ENCODE results near the gene RSRC1.
"Not testable (repeated sequence)": the region's sequence is repeated elsewhere in the genome, so short reads cannot be mapped to it uniquely, and the experiment has no call there.

The RSRC1 gene

DNA sequence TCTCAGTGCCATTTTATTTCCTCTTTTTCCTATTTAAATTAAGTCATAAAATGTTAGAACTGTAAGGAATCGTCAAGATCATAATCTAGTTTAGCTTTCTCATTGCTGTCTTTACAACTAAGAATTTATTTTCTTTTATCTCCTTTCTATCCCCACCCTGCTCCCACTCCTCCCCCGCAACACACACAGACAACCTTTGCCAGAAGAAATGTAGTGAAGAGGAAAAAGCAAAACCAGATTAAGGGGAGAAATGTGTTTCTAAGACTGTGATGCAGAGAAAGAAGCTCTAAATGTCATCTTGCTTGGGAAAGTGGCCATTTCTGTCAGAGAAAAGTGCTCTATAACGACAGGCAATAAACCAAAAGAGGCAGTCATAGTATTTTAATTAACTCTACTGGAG, 382.8 kb downstream of the RSRC1 start:
- no peak overlapping the region for H2AFZ ChIP-seq (ENCODE audit: low read length)
- no CpG with 5 or more reads among the region's 3 CpGs for WGBS, 2 donors (ENCODE audit: extremely low coverage in 2 of 2, insufficient read length in 2 of 2, insufficient replicate concordance in 1 of 2)

DNA sequence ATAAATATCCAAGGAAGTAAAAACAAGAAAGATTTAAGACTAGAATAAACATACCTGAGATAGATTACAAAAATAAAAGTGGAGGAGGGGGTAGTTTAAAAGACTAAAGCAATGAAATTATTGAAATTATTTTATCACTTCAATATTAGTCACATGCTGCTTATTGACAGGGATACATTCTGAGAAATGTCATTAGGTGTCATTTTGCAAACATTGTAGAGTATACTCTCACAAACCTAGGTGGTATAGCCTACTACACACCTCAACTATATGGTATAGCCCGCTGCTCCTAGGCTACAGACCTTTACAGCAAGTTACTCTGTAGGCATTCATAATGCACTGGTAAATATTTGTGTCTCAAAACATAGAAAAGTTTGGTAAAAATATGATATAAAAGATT, 384.0 kb downstream of the RSRC1 start:
- H3K4me3 ChIP-seq (ENCODE audit: low read length in 2 of 2) = no peak overlapping the region
- H3K14ac ChIP-seq (ENCODE audit: low read length) = no peak overlapping the region
- H3K4me2 ChIP-seq (ENCODE audit: insufficient read depth, low read length, poor library complexity, severe bottlenecking) = no peak overlapping the region
- H3K9ac ChIP-seq (ENCODE audit: low read depth, low read length, poor library complexity) = no peak overlapping the region
- H2BK120ac ChIP-seq (ENCODE audit: low read depth, low read length) = no peak overlapping the region
- no peak overlapping the region for H3K23ac ChIP-seq (ENCODE audit: low read depth, low read length, poor library complexity)
- no peaks in the 10 kb centered on the region for H3K79me1 ChIP-seq (ENCODE audit: low read depth, low read length)
- H2BK15ac ChIP-seq (ENCODE audit: low read length) = no peak overlapping the region
- no peak overlapping the region for H4K91ac ChIP-seq (ENCODE audit: low read depth, low read length, poor library complexity)
- no peak overlapping the region for H2AFZ ChIP-seq (ENCODE audit: low read length)
- WGBS, 2 donors (ENCODE audit: extremely low coverage in 2 of 2, insufficient read length in 2 of 2, insufficient replicate concordance in 1 of 2) = no CpG with 5 or more reads among the region's 1 CpG
- H3K27me3 ChIP-seq (ENCODE audit: control insufficient read depth in 3 of 3, insufficient read depth in 3 of 3, low read depth in 1 of 3, low read length in 3 of 3) = no peaks in the 10 kb centered on the region
- no peak overlapping the region for H3K18ac ChIP-seq (ENCODE audit: low read length)
- peaks cover 0 to 3% of the 10 kb centered on the region in 2 donors for H3K9me3 ChIP-seq (replicated peaks in 1 of 2; ENCODE audit: control insufficient read depth in 2 of 2, insufficient read depth in 1 of 2, low read depth in 1 of 2, low read length in 2 of 2)
- H3K4ac ChIP-seq (ENCODE audit: low read length) = no peak overlapping the region
- H2BK12ac ChIP-seq (ENCODE audit: low read length) = no peak overlapping the region
- no peak overlapping the region for H2BK5ac ChIP-seq (ENCODE audit: low read length)
- no peaks in the 10 kb centered on the region for H3K36me3 ChIP-seq (replicated peaks in 1 of 2; ENCODE audit: control insufficient read depth in 2 of 2, insufficient read depth in 2 of 2, low read length in 2 of 2)
- DNase-seq (ENCODE audit: low spot score) = no peak
- H3K27ac ChIP-seq (replicated peaks; ENCODE audit: low read length) = no peak overlapping the region
- H2AK5ac ChIP-seq (ENCODE audit: low read depth, low read length) = no peak overlapping the region
- no peaks in the 10 kb centered on the region for H3K4me1 ChIP-seq (ENCODE audit: control insufficient read depth in 2 of 2, insufficient read depth in 1 of 2, low read depth in 1 of 2, low read length in 2 of 2)
- H4K8ac ChIP-seq (ENCODE audit: low read depth, low read length) = no peak overlapping the region

More for the DNA sequence above, 382.8 kb downstream of the RSRC1 start:
- Histone ChIP-seq H3K4ac (ENCODE audit: low read length) (no peak overlapping the region), H3K9me3 (replicated peaks in 1 of 2; ENCODE audit: control insufficient read depth in 2 of 2, insufficient read depth in 1 of 2, low read depth in 1 of 2, low read length in 2 of 2) (peaks cover 0 to 3% of the 10 kb centered on the region in 2 donors), H2BK15ac (ENCODE audit: low read length) (no peak overlapping the region), H3K79me1 (ENCODE audit: low read depth, low read length) (no peaks in the 10 kb centered on the region), H4K91ac (ENCODE audit: low read depth, low read length, poor library complexity) (no peak overlapping the region), H3K27ac (replicated peaks; ENCODE audit: low read length) (no peak overlapping the region), H3K4me3 (ENCODE audit: low read length in 2 of 2) (no peak overlapping the region), H3K36me3 (replicated peaks in 1 of 2; ENCODE audit: control insufficient read depth in 2 of 2, insufficient read depth in 2 of 2, low read length in 2 of 2) (no peaks in the 10 kb centered on the region), H3K18ac (ENCODE audit: low read length) (no peak overlapping the region), H2BK5ac (ENCODE audit: low read length) (no peak overlapping the region), H3K9ac (ENCODE audit: low read depth, low read length, poor library complexity) (no peak overlapping the region), H3K23ac (ENCODE audit: low read depth, low read length, poor library complexity) (no peak overlapping the region), H2BK120ac (ENCODE audit: low read depth, low read length) (no peak overlapping the region), H3K4me2 (ENCODE audit: insufficient read depth, low read length, poor library complexity, severe bottlenecking) (no peak overlapping the region), H4K8ac (ENCODE audit: low read depth, low read length) (no peak overlapping the region), H3K4me1 (ENCODE audit: control insufficient read depth in 2 of 2, insufficient read depth in 1 of 2, low read depth in 1 of 2, low read length in 2 of 2) (no peaks in the 10 kb centered on the region), H2BK12ac (ENCODE audit: low read length) (no peak overlapping the region), H3K27me3 (ENCODE audit: control insufficient read depth in 3 of 3, insufficient read depth in 3 of 3, low read depth in 1 of 3, low read length in 3 of 3) (no peaks in the 10 kb centered on the region), H3K14ac (ENCODE audit: low read length) (no peak overlapping the region), H2AK5ac (ENCODE audit: low read depth, low read length) (no peak overlapping the region)
- no peak for DNase-seq (ENCODE audit: low spot score)

DNA sequence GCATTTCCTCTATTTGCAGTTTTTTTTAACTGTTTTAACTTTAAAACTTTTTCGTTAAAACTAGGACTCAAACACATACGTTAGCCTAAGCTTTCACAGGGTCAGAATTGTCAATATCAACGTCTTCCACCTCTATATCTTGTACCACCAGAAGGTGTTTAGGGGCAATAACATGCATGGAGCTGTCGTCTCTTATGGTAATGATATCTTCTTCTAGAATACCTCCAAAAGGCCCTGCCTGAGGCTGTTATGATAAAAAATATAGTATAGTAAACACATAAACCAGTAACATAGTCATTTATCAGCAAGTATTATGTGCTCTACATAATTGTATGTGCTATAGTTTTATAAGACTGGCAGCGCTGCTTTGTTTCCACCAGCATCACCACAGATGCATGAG, 384.8 kb downstream of the RSRC1 start:
- no peak overlapping the region for H3K14ac ChIP-seq (ENCODE audit: low read length)
- H3K18ac ChIP-seq (ENCODE audit: low read length) = no peak overlapping the region
- H2BK120ac ChIP-seq (ENCODE audit: low read depth, low read length) = no peak overlapping the region
- no CpG with 5 or more reads among the region's 5 CpGs for WGBS, 2 donors (ENCODE audit: extremely low coverage in 2 of 2, insufficient read length in 2 of 2, insufficient replicate concordance in 1 of 2)
- H3K9me3 ChIP-seq (replicated peaks in 1 of 2; ENCODE audit: control insufficient read depth in 2 of 2, insufficient read depth in 1 of 2, low read depth in 1 of 2, low read length in 2 of 2) = peaks cover 0 to 3% of the 10 kb centered on the region in 2 donors
- no peak overlapping the region for H3K27ac ChIP-seq (replicated peaks; ENCODE audit: low read length)
- H2BK12ac ChIP-seq (ENCODE audit: low read length) = no peak overlapping the region
- no peak overlapping the region for H4K91ac ChIP-seq (ENCODE audit: low read depth, low read length, poor library complexity)
- H3K4ac ChIP-seq (ENCODE audit: low read length) = no peak overlapping the region
- no peaks in the 10 kb centered on the region for H3K27me3 ChIP-seq (ENCODE audit: control insufficient read depth in 3 of 3, insufficient read depth in 3 of 3, low read depth in 1 of 3, low read length in 3 of 3)
- no peak overlapping the region for H2AK5ac ChIP-seq (ENCODE audit: low read depth, low read length)
- H2AFZ ChIP-seq (ENCODE audit: low read length) = no peak overlapping the region
- H3K4me1 ChIP-seq (ENCODE audit: control insufficient read depth in 2 of 2, insufficient read depth in 1 of 2, low read depth in 1 of 2, low read length in 2 of 2) = no peaks in the 10 kb centered on the region
- no peak overlapping the region for H3K4me2 ChIP-seq (ENCODE audit: insufficient read depth, low read length, poor library complexity, severe bottlenecking)
- no peak overlapping the region for H3K4me3 ChIP-seq (ENCODE audit: low read length in 2 of 2)
- no peak overlapping the region for H3K23ac ChIP-seq (ENCODE audit: low read depth, low read length, poor library complexity)
- no peaks in the 10 kb centered on the region for H3K79me1 ChIP-seq (ENCODE audit: low read depth, low read length)
- no peak for DNase-seq (ENCODE audit: low spot score)
- H4K8ac ChIP-seq (ENCODE audit: low read depth, low read length) = no peak overlapping the region
- no peak overlapping the region for H2BK5ac ChIP-seq (ENCODE audit: low read length)
- no peak overlapping the region for H3K9ac ChIP-seq (ENCODE audit: low read depth, low read length, poor library complexity)
- no peaks in the 10 kb centered on the region for H3K36me3 ChIP-seq (replicated peaks in 1 of 2; ENCODE audit: control insufficient read depth in 2 of 2, insufficient read depth in 2 of 2, low read length in 2 of 2)
- H2BK15ac ChIP-seq (ENCODE audit: low read length) = no peak overlapping the region

DNA sequence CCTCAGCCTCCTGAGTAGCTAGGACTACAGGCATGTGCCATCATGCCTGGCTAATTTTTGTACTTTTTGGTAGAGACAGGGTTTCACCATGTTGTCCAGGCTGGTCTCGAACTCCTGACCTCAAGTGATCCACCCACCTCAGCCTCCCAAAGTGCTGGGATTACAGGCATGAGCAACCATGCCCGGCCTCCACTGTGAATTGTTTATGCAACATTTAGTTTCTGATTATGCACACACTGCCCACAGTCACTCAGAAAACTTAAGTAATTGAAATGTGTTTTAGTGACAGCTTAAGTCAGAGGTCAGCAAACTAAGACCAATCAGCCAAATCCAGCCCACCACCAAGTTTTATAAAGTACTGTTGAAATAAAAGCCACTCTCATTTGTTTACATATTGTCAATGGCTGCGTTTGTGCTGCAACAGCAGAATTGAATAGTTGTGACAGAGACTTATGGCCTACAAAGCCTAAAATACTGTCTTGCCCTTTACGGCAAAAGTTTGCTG, 385.6 kb downstream of the RSRC1 start:
- H4K8ac ChIP-seq (ENCODE audit: low read depth, low read length); H3K14ac ChIP-seq (ENCODE audit: low read length); H3K4me1 ChIP-seq (ENCODE audit: control insufficient read depth in 2 of 2, insufficient read depth in 1 of 2, low read depth in 1 of 2, low read length in 2 of 2); H2BK15ac ChIP-seq (ENCODE audit: low read length); H2AFZ ChIP-seq (ENCODE audit: low read length); H3K27ac ChIP-seq (replicated peaks; ENCODE audit: low read length); H3K4ac ChIP-seq (ENCODE audit: low read length); H2BK120ac ChIP-seq (ENCODE audit: low read depth, low read length); H2BK5ac ChIP-seq (ENCODE audit: low read length); H2AK5ac ChIP-seq (ENCODE audit: low read depth, low read length); H3K4me2 ChIP-seq (ENCODE audit: insufficient read depth, low read length, poor library complexity, severe bottlenecking); H3K27me3 ChIP-seq (ENCODE audit: control insufficient read depth in 3 of 3, insufficient read depth in 3 of 3, low read depth in 1 of 3, low read length in 3 of 3); H3K9me3 ChIP-seq (replicated peaks in 1 of 2; ENCODE audit: control insufficient read depth in 2 of 2, insufficient read depth in 1 of 2, low read depth in 1 of 2, low read length in 2 of 2); H4K91ac ChIP-seq (ENCODE audit: low read depth, low read length, poor library complexity); H3K36me3 ChIP-seq (replicated peaks in 1 of 2; ENCODE audit: control insufficient read depth in 2 of 2, insufficient read depth in 2 of 2, low read length in 2 of 2); DNase-seq (ENCODE audit: low spot score); H3K9ac ChIP-seq (ENCODE audit: low read depth, low read length, poor library complexity); H3K18ac ChIP-seq (ENCODE audit: low read length); H3K4me3 ChIP-seq (ENCODE audit: low read length in 2 of 2); H2BK12ac ChIP-seq (ENCODE audit: low read length); H3K79me1 ChIP-seq (ENCODE audit: low read depth, low read length); H3K23ac ChIP-seq (ENCODE audit: low read depth, low read length, poor library complexity): not testable (repeated sequence)
- WGBS, 2 donors (ENCODE audit: extremely low coverage in 2 of 2, insufficient read length in 2 of 2, insufficient replicate concordance in 1 of 2) = no CpG with 5 or more reads among the region's 4 CpGs

Measured in neuronal stem cell (in vitro differentiated cells).